ENCODE results near the gene GPBP1.
"Not testable (repeated sequence)": the region's sequence is repeated elsewhere in the genome, so short reads cannot be mapped to it uniquely, and the experiment has no call there.

DNA sequence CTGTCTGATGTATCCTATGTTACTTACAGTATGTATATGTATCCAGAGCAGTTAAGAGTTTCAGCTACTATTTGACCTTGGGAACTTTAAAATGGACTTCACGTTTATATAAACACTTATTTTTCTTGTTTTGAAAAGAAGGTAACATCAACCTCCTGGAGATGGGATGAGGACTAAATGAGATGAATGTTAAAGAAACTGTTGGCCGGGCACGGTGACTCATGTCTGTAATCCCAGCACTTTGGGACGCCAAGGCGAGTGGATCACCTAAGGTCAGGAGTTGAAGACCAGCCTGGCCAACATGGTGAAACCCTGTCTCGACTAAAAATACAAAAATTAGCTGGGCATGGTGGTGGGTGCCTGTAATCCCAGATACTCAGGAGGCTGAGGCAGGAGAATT lies 19.0 kb downstream of the GPBP1 start:
- TF ChIP-seq, protein P1, sequence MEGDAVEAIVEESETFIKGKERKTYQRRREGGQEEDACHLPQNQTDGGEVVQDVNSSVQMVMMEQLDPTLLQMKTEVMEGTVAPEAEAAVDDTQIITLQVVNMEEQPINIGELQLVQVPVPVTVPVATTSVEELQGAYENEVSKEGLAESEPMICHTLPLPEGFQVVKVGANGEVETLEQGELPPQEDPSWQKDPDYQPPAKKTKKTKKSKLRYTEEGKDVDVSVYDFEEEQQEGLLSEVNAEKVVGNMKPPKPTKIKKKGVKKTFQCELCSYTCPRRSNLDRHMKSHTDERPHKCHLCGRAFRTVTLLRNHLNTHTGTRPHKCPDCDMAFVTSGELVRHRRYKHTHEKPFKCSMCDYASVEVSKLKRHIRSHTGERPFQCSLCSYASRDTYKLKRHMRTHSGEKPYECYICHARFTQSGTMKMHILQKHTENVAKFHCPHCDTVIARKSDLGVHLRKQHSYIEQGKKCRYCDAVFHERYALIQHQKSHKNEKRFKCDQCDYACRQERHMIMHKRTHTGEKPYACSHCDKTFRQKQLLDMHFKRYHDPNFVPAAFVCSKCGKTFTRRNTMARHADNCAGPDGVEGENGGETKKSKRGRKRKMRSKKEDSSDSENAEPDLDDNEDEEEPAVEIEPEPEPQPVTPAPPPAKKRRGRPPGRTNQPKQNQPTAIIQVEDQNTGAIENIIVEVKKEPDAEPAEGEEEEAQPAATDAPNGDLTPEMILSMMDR (IDR thresholded peaks at IDR 0.05; ENCODE audit: low read length) = not testable (repeated sequence)
- not testable (repeated sequence) for TF ChIP-seq EZH2phosphoT487 (IDR thresholded peaks at IDR 0.05; ENCODE audit: low read length); EZH2 (optimal IDR thresholded peaks at IDR 0.05; ENCODE audit: low read depth, low read length)
